Neural cell (in vitro differentiated cells): ENCODE results near the gene POLA2.

Experiments
- EZH2 ChIP-seq: fragments of 200-600, 300-800 bp; shearing (Covaris generic), sonication (generic); IDR thresholded peaks from 2 replicates; pipeline ENCODE4 v1.6.1; 2014; ENCODE audit warnings: antibody characterized with exemption, low read length, borderline replicate concordance, mild to moderate bottlenecking; ENCODE audit not compliant: insufficient read depth, poor library complexity, severe bottlenecking
- POLR2AphosphoS5 ChIP-seq: IDR thresholded peaks from 2 replicates; pipeline ENCODE4 v1.6.1; 2012
- TF ChIP-seq, protein P1 (sequence below): IDR thresholded peaks from 2 replicates; pipeline ENCODE4 v1.6.1; 2012; ENCODE audit warnings: borderline replicate concordance
- TF ChIP-seq, protein P2 (sequence below): fragments of 450-650 bp; IDR thresholded peaks from 2 replicates; pipeline ENCODE4 v1.5.1; 2014; ENCODE audit warnings: antibody characterized with exemption, mild to moderate bottlenecking, moderate library complexity; ENCODE audit not compliant: poor library complexity, severe bottlenecking

DNA sequence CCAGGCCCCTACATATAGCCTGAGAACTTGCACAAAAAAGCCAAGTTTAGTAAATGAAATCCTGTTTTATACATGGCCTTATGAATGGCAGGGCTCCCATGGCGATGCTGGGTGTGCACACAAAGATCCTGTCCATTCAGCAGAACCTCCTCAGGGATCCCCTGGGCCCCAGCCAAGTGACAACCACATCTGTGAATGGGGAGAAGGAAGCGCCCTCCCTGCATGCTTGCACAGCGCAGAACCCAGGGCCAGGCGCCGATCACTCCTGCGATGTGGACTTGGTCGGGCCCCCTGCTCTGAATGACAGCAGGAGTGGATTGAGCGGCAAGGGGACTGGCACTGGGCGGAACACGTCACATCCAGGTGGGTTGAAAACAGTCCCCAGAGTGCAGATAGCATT, 48.5 kb downstream of the POLA2 start:
- TF ChIP-seq, protein P1, sequence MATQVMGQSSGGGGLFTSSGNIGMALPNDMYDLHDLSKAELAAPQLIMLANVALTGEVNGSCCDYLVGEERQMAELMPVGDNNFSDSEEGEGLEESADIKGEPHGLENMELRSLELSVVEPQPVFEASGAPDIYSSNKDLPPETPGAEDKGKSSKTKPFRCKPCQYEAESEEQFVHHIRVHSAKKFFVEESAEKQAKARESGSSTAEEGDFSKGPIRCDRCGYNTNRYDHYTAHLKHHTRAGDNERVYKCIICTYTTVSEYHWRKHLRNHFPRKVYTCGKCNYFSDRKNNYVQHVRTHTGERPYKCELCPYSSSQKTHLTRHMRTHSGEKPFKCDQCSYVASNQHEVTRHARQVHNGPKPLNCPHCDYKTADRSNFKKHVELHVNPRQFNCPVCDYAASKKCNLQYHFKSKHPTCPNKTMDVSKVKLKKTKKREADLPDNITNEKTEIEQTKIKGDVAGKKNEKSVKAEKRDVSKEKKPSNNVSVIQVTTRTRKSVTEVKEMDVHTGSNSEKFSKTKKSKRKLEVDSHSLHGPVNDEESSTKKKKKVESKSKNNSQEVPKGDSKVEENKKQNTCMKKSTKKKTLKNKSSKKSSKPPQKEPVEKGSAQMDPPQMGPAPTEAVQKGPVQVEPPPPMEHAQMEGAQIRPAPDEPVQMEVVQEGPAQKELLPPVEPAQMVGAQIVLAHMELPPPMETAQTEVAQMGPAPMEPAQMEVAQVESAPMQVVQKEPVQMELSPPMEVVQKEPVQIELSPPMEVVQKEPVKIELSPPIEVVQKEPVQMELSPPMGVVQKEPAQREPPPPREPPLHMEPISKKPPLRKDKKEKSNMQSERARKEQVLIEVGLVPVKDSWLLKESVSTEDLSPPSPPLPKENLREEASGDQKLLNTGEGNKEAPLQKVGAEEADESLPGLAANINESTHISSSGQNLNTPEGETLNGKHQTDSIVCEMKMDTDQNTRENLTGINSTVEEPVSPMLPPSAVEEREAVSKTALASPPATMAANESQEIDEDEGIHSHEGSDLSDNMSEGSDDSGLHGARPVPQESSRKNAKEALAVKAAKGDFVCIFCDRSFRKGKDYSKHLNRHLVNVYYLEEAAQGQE: no peak
- TF ChIP-seq, protein P2, sequence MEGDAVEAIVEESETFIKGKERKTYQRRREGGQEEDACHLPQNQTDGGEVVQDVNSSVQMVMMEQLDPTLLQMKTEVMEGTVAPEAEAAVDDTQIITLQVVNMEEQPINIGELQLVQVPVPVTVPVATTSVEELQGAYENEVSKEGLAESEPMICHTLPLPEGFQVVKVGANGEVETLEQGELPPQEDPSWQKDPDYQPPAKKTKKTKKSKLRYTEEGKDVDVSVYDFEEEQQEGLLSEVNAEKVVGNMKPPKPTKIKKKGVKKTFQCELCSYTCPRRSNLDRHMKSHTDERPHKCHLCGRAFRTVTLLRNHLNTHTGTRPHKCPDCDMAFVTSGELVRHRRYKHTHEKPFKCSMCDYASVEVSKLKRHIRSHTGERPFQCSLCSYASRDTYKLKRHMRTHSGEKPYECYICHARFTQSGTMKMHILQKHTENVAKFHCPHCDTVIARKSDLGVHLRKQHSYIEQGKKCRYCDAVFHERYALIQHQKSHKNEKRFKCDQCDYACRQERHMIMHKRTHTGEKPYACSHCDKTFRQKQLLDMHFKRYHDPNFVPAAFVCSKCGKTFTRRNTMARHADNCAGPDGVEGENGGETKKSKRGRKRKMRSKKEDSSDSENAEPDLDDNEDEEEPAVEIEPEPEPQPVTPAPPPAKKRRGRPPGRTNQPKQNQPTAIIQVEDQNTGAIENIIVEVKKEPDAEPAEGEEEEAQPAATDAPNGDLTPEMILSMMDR: no peak
- no peak for TF ChIP-seq EZH2
- TF ChIP-seq POLR2AphosphoS5: no peak
